GM19468 (cell line): ENCODE data around the gene PANX3.
A peak's percentile ranks its signal among the peaks of the same experiment; 100 is the strongest.

Experiments
- ATAC-seq: cut with Tn5 transposase; IDR thresholded peaks from one replicate; pipeline ENCODE4 v1.9.1; 2021; ENCODE audit warnings: mild to moderate bottlenecking, moderate library complexity, moderate number of reproducible peaks; ENCODE audit not compliant: unreplicated experiment; ENCODE audit errors: extremely low read depth

PANX3 gene

GRCh38 chr11:124612045-124612444 lies 817 bp downstream of the PANX3 start:
- no peak for ATAC-seq

- no peak for ATAC-seq
These were observed 1.5 kb downstream of the PANX3 start for GRCh38 chr11:124612567-124613246.

- ATAC-seq: no peak
These were observed 7.6 kb downstream of the PANX3 start for GRCh38 chr11:124618863-124619262.

- ATAC-seq: peak; percentile 95
These were observed 11.6 kb downstream of the PANX3 start, which contains the start of gene TBRG1 for GRCh38 chr11:124622531-124623451. TSS of gene TBRG1 (plus strand) at chr11:124622864. CDS start at chr11:124623084, 220 bp downstream.

- ATAC-seq: no peak
These were observed 12.8 kb downstream of the PANX3 start for GRCh38 chr11:124623861-124624525.

GRCh38 chr11:124625504-124626168 lies 14.4 kb downstream of the PANX3 start:
- no peak for ATAC-seq

GRCh38 chr11:124627546-124627945 lies 16.3 kb downstream of the PANX3 start:
- no peak for ATAC-seq

GRCh38 chr11:124629961-124630360 lies 18.7 kb downstream of the PANX3 start:
- ATAC-seq: no peak

GRCh38 chr11:124633355-124633754 lies 22.1 kb downstream of the PANX3 start:
- no peak for ATAC-seq

- ATAC-seq: no peak
These were observed 24.7 kb downstream of the PANX3 start for GRCh38 chr11:124635932-124636331.

- no peak for ATAC-seq
These were observed 27.3 kb downstream of the PANX3 start for GRCh38 chr11:124638500-124638899.

GRCh38 chr11:124639186-124639585 lies 28.0 kb downstream of the PANX3 start:
- ATAC-seq: no peak

- no peak for ATAC-seq
These were observed 29.4 kb downstream of the PANX3 start for GRCh38 chr11:124640666-124641065.

- no peak for ATAC-seq
These were observed 31.4 kb downstream of the PANX3 start for GRCh38 chr11:124642628-124643027.

GRCh38 chr11:124643042-124643604 lies 31.9 kb downstream of the PANX3 start:
- ATAC-seq: no peak

GRCh38 chr11:124643605-124644425 lies 32.6 kb downstream of the PANX3 start:
- no peak for ATAC-seq

- ATAC-seq: peak; percentile 14
These were observed 33.4 kb downstream of the PANX3 start for GRCh38 chr11:124644426-124645280.

- no peak for ATAC-seq
These were observed 34.9 kb downstream of the PANX3 start for GRCh38 chr11:124646148-124646547.
